Stimulated activated CD8-positive, alpha-beta memory T cell treated with anti-CD3 and anti-CD28 coated beads, Interleukin-12 subunit alpha, Interleukin-12 subunit beta, amount 100 ng/mL, for 1 hour (primary cell): Measurements from ENCODE around the gene DIAPH3.

Experiments used
- DNase-seq: peaks from one replicate; pipeline ENCODE4 v3.0.0-alpha.2; 2020; ENCODE audit warnings: low read depth

DIAPH3 gene

DNA sequence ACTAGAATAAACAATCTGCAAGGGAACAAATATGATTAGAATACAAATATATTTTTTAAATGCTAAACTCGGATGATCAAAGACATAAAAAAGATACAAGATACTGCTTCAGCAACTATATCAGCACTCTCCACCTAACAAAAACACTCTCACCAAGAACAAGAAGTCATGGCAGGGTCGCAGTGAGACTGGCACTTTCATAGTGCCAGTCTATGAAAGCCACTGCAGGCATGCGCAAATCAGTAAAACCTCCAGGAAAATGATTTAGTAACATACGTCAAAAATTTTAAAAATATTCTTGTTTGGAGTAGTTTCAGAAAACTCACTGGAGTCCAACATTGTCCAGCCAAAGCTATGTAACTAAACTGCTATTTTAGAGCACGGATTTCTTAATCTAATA, 295.9 kb downstream of the DIAPH3 start:
- no peak for DNase-seq

DNA sequence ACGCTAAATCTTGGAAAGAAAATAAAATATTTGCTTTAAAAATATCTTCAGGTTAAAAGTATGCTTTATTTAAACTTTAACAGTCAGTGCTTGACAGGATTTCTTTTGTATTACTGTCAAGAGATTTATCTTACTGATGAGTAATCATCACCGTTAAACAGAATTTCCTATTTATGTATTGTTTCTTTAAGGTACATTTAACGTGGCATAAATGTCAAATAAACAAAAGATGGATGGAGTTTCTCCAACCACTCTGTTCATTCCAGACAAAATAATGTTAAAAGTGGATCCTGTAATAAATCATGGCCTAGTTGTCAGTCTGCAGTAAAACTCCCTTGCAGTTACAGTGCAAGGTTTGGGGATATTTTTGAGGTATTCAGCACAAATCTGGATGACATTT, 298.3 kb downstream of the DIAPH3 start:
- no peak for DNase-seq

DNA sequence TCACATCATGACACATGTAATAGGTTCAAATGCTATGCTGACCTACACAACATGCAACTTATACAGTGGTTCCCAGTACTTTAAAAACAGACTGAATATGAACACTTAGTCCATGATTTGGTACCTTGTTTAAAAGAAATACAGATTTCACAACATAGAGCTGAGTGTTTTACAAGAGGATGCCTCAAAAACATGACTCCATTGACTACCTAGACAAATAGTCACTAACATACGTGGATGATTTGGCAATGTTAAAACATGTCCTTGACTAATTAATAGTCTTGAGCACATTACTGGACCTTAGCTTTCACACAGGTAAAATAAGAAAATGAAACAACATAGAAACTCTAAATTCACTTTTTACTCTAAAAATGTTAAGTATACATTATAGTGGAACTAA, 300.1 kb downstream of the DIAPH3 start:
- no peak for DNase-seq

DNA sequence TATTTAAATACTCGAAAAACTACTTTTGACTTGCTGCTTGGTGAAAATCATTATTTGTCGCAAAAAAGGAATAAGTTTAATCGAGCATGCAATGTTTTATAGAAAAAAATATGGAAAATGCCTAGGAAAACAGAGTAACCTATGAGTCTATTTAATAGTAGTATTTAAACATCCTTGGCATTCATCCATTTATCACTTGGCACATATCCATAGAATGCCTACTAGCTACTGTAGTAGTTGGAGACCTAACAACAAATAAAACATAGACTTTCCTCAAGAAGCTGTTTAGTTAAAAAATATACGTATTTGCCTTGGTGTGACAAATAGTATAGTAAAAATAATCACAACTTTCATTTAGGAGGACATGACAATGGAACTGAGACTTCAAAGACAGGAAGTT, 302.1 kb downstream of the DIAPH3 start:
- no peak for DNase-seq

DNA sequence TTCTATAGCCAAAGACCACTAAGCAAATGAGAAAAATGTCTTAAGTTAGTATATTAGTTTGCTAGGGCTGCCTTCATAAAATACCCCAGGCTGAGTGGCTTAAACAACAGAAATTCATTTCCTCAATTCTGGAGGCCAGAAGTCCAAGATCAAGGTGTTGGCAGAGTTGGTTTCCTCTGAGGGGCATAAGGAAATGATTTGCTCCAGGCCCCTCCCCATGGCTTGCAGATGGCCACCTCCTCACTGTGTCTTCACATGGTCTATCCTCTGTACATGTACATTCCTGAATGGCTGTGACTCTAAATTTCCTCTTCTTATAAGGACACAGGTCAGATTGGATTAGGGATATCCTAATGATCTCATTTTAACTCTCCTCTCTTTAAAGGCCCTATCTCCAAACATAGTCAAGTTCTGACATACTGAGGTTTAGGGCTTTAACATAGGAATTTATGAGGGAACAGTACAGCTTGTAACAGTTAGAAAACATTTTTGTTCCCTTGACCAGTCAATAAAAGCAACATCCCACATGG, 307.4 kb downstream of the DIAPH3 start:
- DNase-seq = no peak

DNA sequence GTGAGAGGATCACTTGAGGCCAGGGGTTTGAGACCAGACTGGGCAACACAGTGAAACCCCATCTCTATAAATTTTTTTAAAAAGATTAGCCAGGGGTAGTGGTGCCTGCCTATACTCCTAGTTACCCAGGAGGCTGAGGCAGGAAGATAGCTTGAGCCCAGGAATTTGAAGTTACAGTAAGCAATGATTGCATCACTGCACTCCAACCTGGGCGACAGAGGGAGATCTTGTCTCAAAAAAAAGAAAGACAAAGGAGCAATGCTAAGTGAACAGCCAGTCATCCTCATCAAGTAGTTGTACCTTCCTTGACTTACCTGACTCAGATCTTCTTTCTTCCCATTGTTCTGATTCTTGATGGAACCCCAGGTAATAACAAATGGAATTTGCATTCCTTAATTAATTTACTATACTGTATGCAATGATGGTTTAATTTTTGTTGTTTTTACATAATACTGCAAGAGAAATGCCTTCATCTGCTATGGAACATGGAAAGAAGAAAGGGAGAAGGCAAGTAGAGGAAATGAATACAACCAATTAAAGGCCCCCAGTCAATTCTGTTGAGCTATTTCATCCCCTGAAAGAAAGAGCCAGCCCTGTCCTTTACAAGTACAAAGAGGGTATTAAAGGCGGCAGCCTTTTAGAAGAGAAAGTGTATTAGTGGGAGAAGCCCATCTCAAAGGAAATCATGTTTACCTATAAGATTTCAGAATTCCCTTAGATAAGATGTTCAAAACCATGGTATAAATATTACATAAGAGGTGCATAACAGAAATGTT, 316.7 kb downstream of the DIAPH3 start:
- no peak for DNase-seq

DNA sequence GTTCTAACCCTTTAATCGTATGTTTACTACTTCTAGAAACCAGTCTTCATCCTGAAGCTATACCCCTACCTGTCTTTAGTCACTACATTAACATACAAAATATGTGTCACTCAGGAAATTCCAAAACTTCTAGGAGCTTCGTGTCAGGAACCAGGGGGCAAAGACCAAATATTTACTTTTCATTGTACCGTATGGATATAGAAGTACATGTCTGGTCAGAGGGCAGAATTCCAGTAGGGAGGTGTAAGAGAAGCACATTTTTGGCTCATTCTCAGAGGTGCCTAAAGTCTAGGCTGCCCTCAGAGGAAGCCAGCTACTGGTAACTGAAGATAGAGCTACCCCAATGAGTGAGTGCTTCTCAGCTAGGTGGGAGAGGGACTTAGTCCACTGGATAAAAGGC, 320.7 kb downstream of the DIAPH3 start:
- DNase-seq = no peak

DNA sequence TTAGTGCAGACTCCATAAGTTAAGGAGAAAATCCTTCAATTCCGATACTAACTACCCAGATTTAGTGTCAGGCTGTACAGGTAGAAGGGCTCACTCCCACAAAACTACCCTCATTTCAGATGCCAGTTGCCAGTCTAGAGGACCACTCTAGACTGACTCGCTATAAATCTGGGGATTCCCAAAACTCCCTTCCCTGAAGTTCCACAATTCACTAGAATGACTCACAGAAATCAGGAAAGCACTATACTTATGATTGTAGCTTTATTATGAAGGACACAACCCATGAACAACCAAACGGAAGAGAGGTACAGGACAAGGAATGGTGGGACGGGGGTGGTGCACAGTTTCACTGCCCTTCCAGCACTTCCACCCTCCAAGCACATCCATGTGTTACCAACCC, 321.2 kb downstream of the DIAPH3 start:
- DNase-seq = no peak

DNA sequence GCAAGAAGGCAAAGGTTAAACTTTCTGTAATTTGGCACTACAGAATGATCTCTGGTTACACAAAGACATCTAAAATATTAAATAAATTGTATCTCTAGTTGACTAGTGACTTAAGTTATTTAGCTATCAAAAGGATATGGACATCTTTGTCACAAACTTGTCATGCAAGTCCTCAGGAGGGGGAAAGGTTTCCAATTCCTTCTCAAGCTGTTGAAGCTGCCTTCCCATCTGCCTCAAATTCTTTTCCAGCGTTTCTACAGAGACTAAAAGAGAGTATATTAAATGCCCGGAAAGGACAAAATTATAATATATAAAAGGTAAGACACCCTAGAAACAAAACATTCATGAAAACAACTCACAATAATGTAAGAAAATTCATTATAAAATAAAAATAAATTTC, 324.5 kb downstream of the DIAPH3 start:
- DNase-seq = no peak

DNA sequence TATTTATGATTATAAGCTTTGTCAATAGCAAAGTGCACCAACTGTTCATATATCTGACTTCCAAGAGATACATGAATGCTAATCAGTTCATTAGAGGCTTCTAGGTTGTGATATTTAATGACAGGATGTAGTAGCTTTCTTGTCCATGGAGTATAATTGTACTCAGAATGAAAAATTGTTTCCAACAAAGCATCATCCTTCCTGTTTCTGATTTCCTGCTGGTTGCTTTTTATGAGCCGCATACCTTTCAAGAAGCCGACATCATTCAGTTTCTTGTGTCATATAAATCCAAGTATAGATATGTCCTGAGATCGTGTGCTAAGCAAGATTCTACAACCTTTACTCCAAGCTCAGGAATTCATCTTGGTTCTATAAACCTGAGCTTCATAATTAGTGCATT, 326.6 kb downstream of the DIAPH3 start:
- no peak for DNase-seq

DNA sequence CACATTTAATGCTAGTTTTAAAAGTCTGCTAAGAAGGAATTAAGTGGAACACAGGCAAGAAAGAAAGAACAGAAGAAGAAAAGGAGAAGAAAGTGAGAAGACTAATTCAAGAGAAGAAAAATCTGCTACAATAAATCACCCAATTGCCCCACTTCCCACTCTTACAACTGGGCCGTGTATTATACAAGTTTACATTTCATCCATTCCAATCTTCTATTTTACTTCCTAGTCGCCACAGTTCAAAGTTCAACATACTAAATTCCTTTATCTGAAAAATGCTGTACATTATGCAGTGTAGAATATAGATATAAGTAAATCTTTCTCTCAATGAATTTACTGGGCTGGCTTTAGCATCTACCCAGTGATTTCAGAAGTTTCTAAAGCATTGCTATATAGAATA, 328.2 kb downstream of the DIAPH3 start:
- no peak for DNase-seq

DNA sequence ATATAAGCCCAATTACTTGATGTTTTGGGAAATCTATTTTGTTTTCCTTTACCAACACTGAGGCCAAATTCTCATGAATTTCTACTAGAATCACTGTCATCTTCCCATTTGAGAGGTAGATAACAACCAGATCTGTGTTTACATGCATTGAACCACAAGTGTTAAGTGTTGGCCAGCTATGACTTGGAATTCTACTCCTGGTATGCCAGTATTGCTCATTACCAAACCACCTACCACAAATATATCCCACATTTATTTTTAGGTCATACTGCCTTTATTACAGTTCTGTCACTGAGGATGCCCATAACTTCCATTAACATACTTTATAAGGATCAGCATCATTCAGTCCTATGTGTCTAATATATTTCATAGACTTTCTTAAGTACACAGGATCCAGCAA, 328.9 kb downstream of the DIAPH3 start:
- no peak for DNase-seq

DNA sequence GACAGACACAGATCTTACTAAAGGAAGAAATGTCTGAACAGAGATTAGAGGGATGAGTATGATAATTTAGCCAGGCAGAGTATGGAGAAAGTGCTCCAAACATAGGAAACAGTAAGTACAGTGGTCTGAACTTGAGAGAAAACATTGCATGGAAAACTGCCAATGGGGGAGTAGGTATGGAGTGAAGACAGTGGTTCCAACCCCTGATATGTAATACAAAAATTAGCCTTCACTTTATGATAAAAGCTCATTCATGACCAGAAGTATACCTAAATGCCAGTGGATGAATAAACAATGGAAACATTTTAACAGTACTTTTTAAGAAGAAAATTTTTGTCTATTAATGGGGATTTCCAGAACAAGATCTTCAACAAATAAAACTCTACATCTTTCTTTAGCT, 334.0 kb downstream of the DIAPH3 start:
- DNase-seq = no peak

DNA sequence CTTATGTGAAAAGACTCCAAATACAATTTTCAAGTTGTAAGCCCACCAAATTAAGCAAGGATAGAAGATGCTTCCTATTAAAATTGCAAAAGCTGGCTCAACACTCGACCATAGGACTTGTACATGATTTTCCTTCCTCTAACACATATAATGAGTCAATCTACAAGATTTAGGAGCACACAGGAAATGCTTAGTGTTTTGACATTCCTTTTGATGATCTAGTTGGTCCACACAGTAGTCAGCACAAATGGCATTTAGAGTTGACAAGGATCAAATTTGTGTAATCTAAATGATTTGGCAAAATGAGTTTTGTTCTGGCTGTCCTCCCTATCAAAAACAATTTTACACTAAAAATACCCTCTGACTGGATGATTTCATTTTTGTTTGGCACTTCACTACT, 340.2 kb downstream of the DIAPH3 start:
- DNase-seq = no peak

DNA sequence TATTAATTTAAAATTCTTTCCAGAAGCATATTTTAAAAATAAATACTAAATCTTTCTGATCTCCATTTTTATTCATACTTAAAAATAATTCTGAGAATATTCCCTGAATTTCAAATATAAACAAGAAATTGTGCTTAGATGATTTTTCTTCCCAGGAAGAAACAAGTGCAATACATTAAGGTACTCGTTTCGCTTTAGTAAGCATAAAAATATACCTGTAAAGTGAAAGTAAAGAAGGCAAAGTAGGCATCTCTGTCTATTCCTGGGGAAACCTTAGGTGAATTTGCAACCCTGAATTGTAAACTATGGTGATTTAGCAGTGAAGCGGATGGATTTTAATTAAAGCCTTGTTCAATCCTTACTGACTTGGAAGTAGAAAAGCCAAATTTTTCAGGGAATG, 354.2 kb downstream of the DIAPH3 start:
- DNase-seq = no peak

DNA sequence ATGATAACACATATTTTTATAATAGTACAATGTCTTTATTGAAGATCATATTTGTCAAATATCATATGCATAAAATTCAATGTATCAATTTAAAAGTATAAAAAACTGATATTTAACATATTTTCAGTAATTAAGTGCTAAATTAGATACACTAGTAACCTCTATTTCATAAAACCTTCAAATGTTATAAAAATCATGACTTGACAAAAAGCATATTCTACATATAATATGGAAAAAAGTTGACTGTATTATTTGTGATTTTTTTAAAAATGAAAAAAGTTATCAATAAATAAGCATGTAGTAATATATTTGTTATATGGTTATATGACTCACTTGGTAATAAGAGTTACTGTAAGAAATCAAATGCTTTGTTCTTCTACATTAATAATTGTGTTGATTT, 356.9 kb downstream of the DIAPH3 start:
- DNase-seq = no peak

DNA sequence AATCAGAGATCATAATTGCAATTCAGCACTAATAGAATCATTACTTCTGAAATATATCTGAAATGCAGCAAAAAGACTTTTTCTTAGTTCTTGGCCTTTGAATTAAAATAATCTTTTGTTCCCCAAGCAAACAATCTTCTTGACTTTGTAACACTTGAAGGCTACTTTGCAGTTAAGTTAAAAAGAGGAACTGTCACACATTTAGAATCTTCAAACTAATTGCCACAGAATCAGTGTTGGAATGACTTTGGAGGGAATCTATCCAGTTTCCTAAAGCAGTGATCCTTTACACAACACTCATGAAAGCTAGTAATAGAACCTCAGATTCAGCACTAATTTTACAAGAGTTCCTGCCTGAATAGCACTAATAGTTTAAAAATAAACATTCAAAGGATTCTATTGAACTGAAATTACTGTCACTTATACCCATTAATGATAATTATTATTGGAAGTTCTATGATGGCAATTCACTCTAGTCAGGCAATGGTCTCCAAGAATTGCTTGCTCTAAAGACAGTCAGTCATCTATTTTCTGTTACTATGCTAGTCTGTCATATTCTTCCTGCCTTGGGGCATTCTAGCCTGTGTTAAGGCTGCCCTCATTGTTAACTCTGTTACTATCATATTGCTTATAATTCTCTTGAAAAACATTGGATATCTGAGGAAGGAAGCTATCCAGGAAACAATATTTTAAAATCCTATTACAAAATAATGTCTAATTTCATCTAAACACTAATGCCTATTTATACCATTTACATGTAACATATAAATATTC, 362.4 kb downstream of the DIAPH3 start:
- DNase-seq = no peak

DNA sequence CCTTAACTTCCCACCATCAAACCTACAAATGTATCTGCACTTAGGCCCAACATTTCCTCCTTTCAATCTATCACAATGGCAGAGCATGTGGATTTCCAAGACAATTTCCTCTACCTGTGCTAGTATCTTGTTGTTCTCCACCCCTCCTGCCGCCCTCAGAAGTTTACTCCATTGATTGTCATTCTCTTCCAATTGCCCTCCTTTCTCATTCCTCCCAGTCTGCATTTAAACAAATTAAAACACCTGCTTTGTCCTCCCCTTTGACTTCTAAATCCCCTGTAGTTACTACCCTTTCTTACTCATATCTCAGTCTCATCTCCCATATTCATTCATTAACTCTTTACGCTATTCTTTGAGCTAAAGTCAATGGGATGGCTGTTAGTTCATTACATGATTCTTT, 370.6 kb downstream of the DIAPH3 start:
- DNase-seq = no peak

DNA sequence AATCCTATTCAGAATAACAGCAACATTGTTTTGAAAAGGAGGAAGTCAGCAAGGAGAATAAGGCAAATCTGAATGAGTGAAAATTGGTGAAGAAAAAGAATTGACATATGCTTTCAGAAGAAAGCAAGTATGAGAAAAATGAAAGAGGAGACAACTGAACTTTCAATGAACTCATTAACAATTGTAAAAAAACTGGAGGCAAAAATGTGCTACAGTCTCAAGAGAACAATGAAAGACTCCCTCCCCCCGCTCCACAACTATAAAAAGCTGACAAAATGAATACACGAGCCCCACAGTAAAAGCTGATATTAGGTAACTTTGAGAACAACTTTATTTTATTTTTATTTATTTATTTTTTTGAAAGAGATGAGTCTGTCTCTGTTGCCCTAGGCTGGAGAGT, 373.1 kb downstream of the DIAPH3 start:
- no peak for DNase-seq

DNA sequence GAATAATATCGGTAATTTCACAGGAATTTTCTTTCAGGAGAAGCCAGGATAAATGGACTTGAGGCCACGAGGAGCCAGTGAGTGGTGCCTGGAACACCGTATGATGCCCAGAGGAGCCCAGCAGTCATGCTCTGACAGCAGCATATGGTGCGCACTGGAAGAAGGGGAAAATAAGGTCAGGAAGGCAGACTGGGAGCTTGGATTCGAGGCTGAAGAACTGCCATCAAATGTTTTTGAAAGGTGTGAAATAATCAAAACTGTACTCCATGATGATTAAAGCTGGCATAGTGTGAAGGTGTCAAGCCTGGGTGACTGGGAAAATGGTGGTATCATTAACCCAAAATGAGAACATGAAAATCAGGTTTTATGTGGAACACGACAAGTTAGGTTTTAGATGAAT, 374.2 kb downstream of the DIAPH3 start:
- no peak for DNase-seq

DNA sequence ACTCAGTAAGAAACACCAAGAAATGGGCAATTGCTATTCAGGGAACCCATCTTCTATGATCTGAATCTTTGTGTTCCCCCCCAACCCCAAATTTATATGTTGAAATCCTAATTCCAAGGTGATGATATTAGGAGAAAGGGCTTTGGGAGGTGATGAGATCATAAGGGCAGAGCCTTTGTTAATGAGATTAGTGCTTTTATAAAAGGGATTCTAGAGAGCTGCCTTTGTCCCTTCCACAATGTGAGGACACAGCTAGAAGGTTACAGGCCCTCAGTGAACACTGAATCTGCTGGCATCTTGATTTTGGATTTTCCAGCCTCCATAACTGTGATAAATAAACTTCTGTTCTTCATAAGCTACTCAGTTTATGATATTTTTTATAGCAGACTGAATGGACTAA, 376.0 kb downstream of the DIAPH3 start:
- DNase-seq = no peak

DNA sequence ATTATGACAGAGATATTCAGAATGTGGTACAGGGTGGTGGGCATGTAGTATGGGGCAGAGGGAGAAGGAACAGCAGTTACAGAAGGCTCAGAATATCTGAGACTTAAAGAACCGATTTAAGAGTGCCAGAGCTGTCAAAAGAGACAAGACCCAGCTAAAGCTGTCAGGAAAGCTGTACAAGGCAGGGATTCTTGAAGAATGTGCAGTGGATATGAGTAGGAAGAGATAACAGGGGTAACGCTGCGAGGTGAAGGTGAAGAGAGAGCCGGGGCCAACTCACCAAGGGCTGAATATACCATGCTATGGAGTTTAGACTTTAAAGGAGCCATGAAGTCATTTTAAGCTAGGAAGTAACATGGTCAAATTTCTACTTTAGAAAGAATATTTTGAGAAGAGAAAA, 381.0 kb downstream of the DIAPH3 start:
- DNase-seq = no peak

DNA sequence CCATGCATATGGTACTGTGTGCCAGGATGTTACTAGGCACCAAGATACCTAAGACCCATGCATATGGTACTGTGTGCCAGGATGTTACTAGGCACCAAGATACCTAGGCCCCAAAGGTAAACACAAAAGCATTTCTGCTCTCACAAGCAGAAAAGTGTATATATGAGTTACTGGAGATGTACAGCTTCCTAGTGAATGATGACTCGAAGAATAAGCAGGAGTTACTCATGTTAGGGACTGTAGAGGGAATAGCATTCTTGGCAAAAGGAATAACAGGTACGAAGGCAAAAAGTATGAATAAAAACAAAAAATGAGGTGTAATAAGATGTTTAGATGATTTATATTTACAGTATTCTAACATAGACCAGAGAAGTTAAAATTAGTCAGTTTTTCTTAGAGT, 383.7 kb downstream of the DIAPH3 start:
- no peak for DNase-seq
